Measurements from ENCODE around the gene RYK.

DNA sequence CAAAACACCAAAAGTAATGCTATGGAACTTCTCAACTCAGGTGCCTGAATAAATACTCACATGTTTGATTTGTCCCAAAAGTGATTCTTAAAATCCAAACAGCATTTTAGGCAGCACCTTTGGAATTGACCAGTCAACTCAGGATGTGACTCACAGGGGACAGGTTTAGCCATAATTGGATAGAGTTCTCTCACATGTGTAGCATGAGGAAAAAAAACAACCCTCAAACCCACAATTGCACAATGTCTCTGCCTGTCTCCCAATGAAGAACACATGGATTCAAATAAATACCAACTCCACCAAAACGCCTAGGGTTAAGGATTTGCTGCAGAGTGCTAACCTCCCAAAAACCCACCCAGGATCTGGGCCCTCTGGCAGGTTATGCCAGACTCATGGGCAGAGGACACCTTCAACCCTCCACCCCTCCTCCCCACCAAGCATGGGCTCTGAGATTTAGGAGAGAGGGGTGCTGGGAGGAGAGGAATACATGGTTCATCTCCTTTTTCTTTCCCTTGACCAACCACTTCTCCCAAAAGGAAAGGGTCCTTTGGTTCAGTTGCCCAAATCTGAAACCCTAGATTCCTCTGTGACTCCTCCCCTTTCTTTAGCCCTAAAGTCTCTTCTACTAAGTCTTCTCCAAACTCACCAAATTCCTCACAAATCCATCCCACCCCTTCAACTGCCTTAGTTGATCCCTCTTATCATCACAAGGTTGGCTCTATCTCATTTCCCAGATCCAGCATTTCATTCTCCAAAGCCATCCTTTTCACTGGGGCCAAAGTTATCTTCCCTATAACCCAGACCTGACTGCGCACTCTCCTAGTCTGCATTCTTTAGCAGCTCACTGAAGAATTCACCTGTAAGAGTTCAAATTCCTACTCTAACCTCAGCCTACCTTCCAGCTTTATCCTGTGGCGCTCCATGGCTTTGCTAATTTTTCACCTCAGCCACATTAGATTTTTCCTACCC, 7.7 kb downstream of the RYK start:
- TF ChIP-seq, protein P1, sequence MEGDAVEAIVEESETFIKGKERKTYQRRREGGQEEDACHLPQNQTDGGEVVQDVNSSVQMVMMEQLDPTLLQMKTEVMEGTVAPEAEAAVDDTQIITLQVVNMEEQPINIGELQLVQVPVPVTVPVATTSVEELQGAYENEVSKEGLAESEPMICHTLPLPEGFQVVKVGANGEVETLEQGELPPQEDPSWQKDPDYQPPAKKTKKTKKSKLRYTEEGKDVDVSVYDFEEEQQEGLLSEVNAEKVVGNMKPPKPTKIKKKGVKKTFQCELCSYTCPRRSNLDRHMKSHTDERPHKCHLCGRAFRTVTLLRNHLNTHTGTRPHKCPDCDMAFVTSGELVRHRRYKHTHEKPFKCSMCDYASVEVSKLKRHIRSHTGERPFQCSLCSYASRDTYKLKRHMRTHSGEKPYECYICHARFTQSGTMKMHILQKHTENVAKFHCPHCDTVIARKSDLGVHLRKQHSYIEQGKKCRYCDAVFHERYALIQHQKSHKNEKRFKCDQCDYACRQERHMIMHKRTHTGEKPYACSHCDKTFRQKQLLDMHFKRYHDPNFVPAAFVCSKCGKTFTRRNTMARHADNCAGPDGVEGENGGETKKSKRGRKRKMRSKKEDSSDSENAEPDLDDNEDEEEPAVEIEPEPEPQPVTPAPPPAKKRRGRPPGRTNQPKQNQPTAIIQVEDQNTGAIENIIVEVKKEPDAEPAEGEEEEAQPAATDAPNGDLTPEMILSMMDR (conservative IDR thresholded peaks at IDR 0.05; ENCODE audit: low read length): no peak
- TF ChIP-seq EZH2phosphoT487 (IDR thresholded peaks at IDR 0.05; ENCODE audit: borderline replicate concordance): no peak

Measured in Loucy (cell line).